HG02885 (cell line): Measurements from ENCODE around the gene CLGN.

ENCODE experiments used
- ATAC-seq: cut with Tn5 transposase; IDR thresholded peaks from one replicate; pipeline ENCODE4 v1.9.1; 2021; ENCODE audit warnings: mild to moderate bottlenecking; ENCODE audit not compliant: unreplicated experiment, poor library complexity

Gene CLGN

GRCh38 chr4:140382732-140383131 is 44.7 kb downstream of the CLGN start:
- ATAC-seq: no peak

GRCh38 chr4:140374130-140374477 is 53.3 kb downstream of the CLGN start:
- no peak for ATAC-seq

GRCh38 chr4:140373328-140374129 is 53.9 kb downstream of the CLGN start, which contains the start of gene SCOC:
Gene SCOC (plus strand): TSS chr4:140373646. CDS start chr4:140379171, 5,525 bp downstream.
- peak; percentile 92 for ATAC-seq

DNA sequence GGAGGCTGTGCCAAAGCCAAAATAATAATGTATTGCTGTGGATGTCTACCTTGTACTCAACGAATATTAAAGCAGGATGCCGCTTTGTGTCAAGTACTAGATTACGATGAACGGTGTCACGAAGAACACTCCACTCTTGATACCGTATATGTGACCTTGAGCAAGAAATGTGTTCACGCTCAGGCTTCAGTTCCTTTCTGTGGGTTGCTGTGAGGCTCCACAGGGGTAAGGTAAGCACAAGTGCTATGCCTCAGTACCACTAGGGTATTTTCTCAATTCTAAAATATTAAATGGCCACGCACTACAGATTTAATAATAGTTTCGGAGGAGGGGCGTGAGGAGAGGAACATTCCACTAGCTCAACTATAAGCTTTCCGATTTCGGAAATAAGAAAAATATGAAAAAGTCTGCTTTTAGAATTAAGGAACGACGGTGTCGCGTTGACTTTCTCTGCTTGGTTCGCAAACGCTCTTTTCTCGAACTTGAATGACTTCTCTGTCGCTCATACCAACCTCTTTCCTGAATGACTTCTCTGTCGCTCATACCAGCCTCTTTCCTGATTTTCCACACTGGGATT is 54.6 kb downstream of the CLGN start:
- ATAC-seq: peak; percentile 63

DNA sequence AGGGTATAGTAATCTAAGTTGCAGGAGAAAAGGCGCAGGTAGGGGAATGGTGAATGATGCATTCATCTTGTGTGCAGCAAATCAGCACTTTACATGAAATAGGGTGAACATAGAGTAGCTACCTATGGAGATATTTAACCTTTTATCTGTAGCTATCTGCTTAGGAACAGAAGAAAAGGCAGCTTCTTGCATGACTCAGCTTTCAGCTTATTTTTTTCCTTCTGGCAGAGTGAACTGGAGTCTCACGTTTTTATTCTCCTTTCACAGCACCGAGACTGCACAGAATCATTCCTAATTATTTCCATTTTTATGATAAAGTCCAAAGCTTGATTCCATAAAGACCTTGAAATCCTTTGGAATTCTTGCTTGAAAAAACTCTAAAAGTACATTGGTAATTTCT is 58.8 kb downstream of the CLGN start:
- ATAC-seq: no peak

DNA sequence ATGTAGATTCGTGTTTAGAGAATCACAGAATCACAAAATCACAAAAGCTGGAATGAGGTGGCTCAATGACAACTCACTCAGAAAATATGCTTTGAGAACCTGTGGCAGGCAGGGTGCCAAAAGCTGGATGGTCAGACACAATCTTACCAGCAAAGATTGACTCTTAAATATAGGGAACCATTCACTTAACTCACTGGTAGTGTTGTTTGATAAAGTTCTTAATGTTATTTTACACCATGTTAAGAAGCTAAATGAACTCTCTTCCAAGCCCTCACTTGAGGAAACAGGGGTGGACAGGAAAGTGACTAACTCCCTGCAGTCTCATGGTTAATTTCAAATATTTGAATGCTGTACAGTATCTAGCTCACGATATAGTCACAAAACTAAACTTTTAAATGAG is 59.7 kb downstream of the CLGN start:
- ATAC-seq: no peak

GRCh38 chr4:140363558-140363957 is 63.9 kb downstream of the CLGN start:
- no peak for ATAC-seq

DNA sequence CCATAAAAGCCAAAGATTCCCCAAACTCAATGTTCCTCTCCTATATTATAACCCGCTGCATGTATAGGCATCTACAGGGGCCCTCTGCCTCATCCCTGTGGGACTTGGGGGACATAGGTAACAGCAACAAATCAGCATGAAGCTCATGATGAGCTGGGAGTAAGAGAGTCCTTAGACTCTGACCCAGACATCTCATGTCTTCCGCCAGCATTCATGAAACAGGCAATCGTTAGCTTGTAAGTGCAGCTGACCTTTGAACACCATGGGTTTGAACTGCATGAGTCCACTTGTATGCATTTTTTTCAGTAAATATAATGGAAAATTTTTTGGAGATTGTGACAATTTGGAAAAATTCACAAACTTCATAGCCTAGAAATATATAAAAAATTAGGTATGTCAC is 64.4 kb downstream of the CLGN start:
- ATAC-seq: no peak

GRCh38 chr4:140361099-140361498 is 66.3 kb downstream of the CLGN start:
- ATAC-seq: no peak

DNA sequence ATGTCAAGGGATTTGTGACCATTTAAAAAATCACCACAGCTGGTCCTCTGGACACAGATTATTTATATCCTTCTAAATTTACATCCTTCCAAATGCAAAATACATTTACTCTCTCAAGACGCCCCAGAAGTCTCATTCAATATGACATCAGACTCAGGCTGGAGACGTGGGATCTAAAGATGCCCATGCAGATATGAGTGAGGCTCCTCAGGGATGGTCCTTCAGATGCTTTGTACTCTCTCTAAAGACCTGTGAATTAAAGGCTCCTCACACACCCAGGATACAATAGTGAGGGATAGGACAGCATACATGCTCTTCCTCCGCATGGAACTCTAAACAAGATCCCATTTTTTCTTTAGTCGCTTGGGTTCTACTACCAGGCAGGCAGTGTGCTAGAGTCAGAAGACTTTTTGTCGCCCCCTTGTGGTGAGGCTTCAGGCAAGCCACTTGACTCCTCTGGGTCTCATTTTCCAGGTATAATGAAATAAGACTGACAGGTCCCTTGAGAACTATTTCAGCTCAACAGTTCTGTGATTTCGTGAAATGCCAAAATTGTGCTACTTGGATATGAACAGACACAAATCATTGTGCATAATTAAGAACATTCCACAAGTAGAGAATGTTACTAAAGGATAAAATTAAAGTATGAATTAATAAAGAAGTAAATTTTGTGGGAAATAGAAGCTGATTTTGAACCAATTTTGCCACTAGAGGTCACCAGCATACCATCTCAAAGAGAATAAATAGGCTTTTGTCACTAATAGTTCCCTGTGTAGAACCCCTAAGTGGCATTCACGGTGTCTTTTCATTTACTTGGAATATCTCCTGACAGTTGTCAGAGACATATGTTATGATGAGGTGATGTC is 67.7 kb downstream of the CLGN start:
- peak; percentile 98 for ATAC-seq

- no peak for ATAC-seq
Measured at GRCh38 chr4:140358281-140358680, 69.2 kb downstream of the CLGN start.

DNA sequence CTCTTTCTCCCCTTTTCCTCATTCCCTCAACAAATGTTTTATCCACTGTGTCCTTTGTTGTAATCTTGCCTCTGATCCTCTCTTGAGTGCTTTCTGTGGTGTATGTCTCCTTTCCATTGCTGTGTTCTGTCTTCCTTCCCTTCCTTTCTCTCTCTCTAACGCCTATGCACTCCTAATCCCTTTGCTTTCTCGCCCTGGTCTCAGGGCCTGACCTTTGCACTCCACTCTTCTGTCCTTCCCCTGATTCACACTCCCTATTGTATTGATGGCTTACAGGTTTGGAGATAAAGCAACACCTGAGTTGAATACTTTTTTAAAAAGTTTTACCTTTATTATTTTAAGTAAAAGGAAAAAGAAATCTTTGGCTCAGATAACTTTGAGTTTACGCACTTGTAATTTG is 69.6 kb downstream of the CLGN start:
- no peak for ATAC-seq

- no peak for ATAC-seq
Measured at GRCh38 chr4:140355288-140355687, 72.2 kb downstream of the CLGN start.

DNA sequence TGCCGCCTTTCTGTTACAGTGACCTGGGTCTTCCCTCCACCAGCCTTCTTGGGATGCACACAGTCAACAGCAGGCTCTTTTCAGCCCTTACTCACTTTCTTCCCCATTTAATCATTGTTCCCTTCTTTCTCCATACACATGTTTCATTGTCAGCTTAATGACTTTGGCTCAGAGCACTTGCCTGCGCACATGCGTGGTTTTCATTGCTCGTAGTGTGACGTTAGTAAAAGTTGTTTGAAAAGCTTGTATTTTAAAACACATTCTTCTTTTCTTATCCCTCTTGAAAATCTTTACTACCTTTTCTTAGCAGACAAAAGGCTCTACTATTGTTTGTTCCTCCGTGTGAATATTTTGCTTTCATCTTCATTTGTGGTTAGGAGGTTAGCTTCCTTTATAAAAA is 73.7 kb downstream of the CLGN start:
- ATAC-seq: no peak

DNA sequence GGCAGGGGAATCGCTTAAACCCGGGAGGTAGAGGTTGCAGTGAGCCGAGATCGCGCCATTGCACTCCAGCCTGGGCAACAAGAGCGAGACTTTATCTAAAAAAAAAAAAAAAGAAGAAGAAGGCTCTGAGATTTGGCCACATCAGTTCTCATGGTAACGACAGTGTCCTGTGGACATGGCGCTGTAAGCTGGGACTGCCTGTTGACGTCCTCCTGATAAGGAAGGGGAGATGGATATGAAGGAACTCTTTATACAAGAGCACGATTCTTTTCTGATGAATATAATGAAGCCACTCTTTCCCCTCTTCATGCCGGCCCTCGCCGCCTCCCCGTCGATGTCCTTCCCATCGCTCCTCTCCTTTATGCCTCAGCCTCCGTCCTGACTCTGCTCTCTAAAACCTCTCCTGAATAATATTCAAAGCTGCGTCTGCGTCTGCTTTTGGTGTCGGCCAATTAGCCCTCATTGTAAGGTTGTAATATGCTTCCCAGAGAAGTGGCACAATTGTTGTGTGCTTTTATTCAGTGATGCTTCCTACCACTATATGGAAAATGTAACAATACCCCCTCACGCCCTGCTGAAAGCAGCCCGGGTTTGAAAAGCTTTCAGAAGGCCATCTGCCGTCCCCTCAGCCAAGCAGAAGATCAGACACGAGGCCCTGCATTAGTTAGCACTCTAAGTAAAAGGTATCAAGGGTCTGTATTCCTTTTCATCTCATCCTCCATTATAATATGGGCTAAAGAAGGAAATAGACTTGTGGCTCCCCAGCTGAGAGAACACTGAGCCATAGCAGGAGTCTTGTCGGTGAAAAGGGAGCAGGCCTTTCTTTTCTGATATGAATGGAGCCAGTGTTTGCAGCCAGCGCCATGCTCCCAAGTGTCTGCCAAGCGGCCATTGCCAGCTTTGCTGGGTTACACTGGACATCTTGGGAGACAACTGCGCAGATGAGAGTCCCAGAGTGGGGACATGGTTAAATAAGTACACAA is 76.1 kb downstream of the CLGN start:
- ATAC-seq: no peak

DNA sequence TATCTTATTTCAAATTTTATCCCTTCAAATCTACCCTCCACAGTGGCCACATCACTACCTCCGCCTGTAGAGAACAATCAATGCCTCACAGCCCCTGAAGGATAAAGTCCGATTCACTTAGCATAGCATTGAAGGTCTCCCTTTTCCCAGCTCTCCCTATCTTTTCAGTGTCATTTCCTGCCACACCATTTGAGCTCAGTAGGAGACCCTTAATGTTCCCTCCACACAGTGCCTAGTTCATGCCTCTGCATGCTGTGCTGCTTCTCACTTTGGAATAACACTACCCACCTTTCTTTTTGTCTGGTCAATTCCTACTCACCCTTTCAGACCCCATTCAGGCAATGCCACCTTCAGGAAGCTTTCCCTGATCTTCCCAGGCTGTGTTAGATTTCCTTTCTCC is 77.6 kb downstream of the CLGN start:
- no peak for ATAC-seq

- ATAC-seq: no peak
Measured at GRCh38 chr4:140346136-140346535, 81.3 kb downstream of the CLGN start.

- ATAC-seq: no peak
Measured at GRCh38 chr4:140344621-140345020, 82.8 kb downstream of the CLGN start.

GRCh38 chr4:140344101-140344500 is 83.3 kb downstream of the CLGN start:
- ATAC-seq: no peak

- no peak for ATAC-seq
Measured at GRCh38 chr4:140343303-140343702, 84.1 kb downstream of the CLGN start.
